Sigmoid colon (tissue), 4 donors: ENCODE data around the gene SERPINA12.

ENCODE experiments used
- EP300 ChIP-seq, 4 donors: sonication (generic); formaldehyde crosslinking; IDR thresholded peaks; one replicate each; pipeline ENCODE4 v1.6.1; 2017; ENCODE audit warnings: antibody characterized with exemption in 4 of 4
- TF ChIP-seq, protein P1 (sequence below), 4 experiments: fragments of 450-650 bp in 3 of 4; fragments of 200-600 bp in 1 of 4; IDR thresholded peaks; one replicate each; pipeline ENCODE4 v1.5.1; 2016 to 2019; ENCODE audit warnings: antibody characterized with exemption in 4 of 4, mild to moderate bottlenecking in 3 of 4, moderate library complexity in 2 of 4

DNA sequence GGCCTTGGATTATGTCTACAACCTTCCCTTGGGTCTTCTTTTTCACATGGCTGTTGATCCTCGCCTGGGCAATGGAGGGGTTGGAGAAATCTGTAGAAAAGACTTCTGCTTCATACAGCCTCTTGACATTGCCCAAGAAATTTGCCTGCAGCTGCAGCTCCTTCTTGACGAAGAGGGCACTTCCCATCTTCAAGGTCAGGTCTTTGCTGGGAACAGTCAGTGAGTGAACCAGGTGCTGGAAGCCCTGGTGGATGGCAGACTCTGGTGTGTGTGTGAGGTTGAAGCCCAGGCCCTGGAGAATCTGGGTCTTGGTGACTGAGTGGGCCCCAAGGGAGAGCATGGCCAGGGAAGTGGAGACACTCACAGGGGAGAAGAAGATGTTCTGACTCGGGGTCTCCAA, 40.0 kb downstream of the SERPINA12 start:
- TF ChIP-seq, protein P1, sequence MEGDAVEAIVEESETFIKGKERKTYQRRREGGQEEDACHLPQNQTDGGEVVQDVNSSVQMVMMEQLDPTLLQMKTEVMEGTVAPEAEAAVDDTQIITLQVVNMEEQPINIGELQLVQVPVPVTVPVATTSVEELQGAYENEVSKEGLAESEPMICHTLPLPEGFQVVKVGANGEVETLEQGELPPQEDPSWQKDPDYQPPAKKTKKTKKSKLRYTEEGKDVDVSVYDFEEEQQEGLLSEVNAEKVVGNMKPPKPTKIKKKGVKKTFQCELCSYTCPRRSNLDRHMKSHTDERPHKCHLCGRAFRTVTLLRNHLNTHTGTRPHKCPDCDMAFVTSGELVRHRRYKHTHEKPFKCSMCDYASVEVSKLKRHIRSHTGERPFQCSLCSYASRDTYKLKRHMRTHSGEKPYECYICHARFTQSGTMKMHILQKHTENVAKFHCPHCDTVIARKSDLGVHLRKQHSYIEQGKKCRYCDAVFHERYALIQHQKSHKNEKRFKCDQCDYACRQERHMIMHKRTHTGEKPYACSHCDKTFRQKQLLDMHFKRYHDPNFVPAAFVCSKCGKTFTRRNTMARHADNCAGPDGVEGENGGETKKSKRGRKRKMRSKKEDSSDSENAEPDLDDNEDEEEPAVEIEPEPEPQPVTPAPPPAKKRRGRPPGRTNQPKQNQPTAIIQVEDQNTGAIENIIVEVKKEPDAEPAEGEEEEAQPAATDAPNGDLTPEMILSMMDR (IDR thresholded peaks at IDR 0.05): no peak
- no peak for TF ChIP-seq EP300 (IDR thresholded peaks at IDR 0.05)
